IMR-90 (cell line): Measurements from ENCODE around the gene IDI2. TPM values are rescaled to one million over a fixed set of nuclear protein-coding genes. Genes with fewer than 3 reads are reported as not detected.

Source experiments
- ATAC-seq: fragments of 200-7000 bp; cut with Tn5 transposase; 2 replicates; pipeline ENCODE4 v1.9.1; 2020; ENCODE audit warnings: low read depth, mild to moderate bottlenecking, moderate library complexity
- BruUV-seq: library from RNA; stranded (reverse); fragments of 400-500 nt; replicated peaks from 2 replicates; lab custom pipeline; 2021; lab: Mats Ljungman, UMichigan
- CTCF ChIA-PET: fragments of 300-600 bp; formaldehyde crosslinking; extraction: SDS; loops from one replicate; lab custom pipeline; 2021; ENCODE audit warnings: antibody characterized with exemption; lab: Yijun Ruan, JAX
- POLR2A ChIA-PET: fragments of 300-600 bp; sonication (Branson Sonifier 250); formaldehyde crosslinking; loops from one replicate; lab custom pipeline; 2022; ENCODE audit warnings: antibody characterized with exemption; ENCODE audit not compliant: unreplicated experiment; lab: Charles Lee
- DNase-seq: peaks from one replicate; pipeline ENCODE4 v3.0.0; 2013
- H2AFZ ChIP-seq: replicated peaks from 2 replicates; pipeline ENCODE3; 2013; ENCODE audit warnings: low read length, mild to moderate bottlenecking; ENCODE audit not compliant: poor library complexity
- H2AK5ac ChIP-seq: 2 replicates; pipeline ENCODE4 v1.6.1; 2013; ENCODE audit warnings: low read depth, low read length, inconsistent platforms
- H2AK9ac ChIP-seq: replicated peaks from 2 replicates; pipeline ENCODE3; 2013; ENCODE audit warnings: mild to moderate bottlenecking, low read depth, low read length, moderate library complexity; ENCODE audit not compliant: poor library complexity
- H2BK120ac ChIP-seq: 2 replicates; pipeline ENCODE4 v1.6.1; 2013; ENCODE audit warnings: low read depth, low read length, inconsistent platforms
- H2BK15ac ChIP-seq: 3 replicates; pipeline ENCODE4 v1.6.1; 2013; ENCODE audit warnings: low read depth, low read length, inconsistent platforms
- H2BK20ac ChIP-seq: 2 replicates; pipeline ENCODE4 v1.6.1; 2013; ENCODE audit warnings: low read depth, mild to moderate bottlenecking, inconsistent platforms, low read length, moderate library complexity
- H2BK5ac ChIP-seq: 2 replicates; pipeline ENCODE4 v1.6.1; 2013; ENCODE audit warnings: mild to moderate bottlenecking, low read depth, low read length, inconsistent platforms; ENCODE audit not compliant: poor library complexity, severe bottlenecking
- H3K14ac ChIP-seq: replicated peaks from 2 replicates; pipeline ENCODE4 v1.6.1; 2013; ENCODE audit warnings: low read depth, low read length, inconsistent platforms
- H3K18ac ChIP-seq: 2 replicates; pipeline ENCODE4 v1.6.1; 2013; ENCODE audit warnings: low read depth, low read length, control low read depth
- H3K23ac ChIP-seq: 2 replicates; pipeline ENCODE4 v1.6.1; 2013; ENCODE audit warnings: low read depth, low read length, inconsistent platforms
- H3K27ac ChIP-seq: 2 replicates; pipeline ENCODE4 v1.5.1; 2013; ENCODE audit warnings: mild to moderate bottlenecking, control low read depth, low read length; ENCODE audit not compliant: insufficient read depth
- H3K27me3 ChIP-seq: 2 replicates; pipeline ENCODE4 v1.6.1; 2013; ENCODE audit warnings: low read length; ENCODE audit not compliant: control insufficient read depth, insufficient read depth
- H3K36me3 ChIP-seq: 2 replicates; pipeline ENCODE4 v1.6.1; 2013; ENCODE audit warnings: low read length, mixed read lengths; ENCODE audit not compliant: control insufficient read depth, insufficient read depth
- H3K4ac ChIP-seq: 2 replicates; pipeline ENCODE4 v1.6.1; 2013; ENCODE audit warnings: low read depth, low read length, inconsistent platforms
- H3K4me1 ChIP-seq: 2 replicates; pipeline ENCODE4 v1.6.1; 2013; ENCODE audit warnings: low read length, mixed read lengths; ENCODE audit not compliant: control insufficient read depth, insufficient read depth
- H3K4me2 ChIP-seq: 2 replicates; pipeline ENCODE4 v1.6.1; 2013; ENCODE audit warnings: low read depth, mild to moderate bottlenecking, control low read depth, low read length, moderate library complexity
- H3K4me3 ChIP-seq: 2 replicates; pipeline ENCODE4 v1.5.1; 2013; ENCODE audit warnings: low read depth, mild to moderate bottlenecking, control low read depth, low read length, moderate library complexity; ENCODE audit not compliant: insufficient read depth
- H3K56ac ChIP-seq: 2 replicates; pipeline ENCODE4 v1.6.1; 2013; ENCODE audit warnings: low read length, inconsistent platforms; ENCODE audit not compliant: insufficient read depth; ENCODE audit errors: extremely low read depth
- H3K79me1 ChIP-seq, 2 experiments: 2 replicates each; pipeline ENCODE4 v1.6.1; 2013; ENCODE audit warnings: low read length in 2 of 2, inconsistent platforms in 1 of 2, low read depth in 1 of 2
- H3K9ac ChIP-seq: 2 replicates; pipeline ENCODE4 v1.6.1; 2013; ENCODE audit warnings: low read depth, low read length, control low read depth
- H3K9me1 ChIP-seq: 2 replicates; pipeline ENCODE4 v1.6.1; 2013; ENCODE audit warnings: low read length, inconsistent platforms; ENCODE audit not compliant: insufficient read depth
- H3K9me3 ChIP-seq: 2 replicates; pipeline ENCODE4 v1.6.1; 2013; ENCODE audit warnings: low read length; ENCODE audit not compliant: control insufficient read depth, insufficient read depth
- H4K20me1 ChIP-seq: 2 replicates; pipeline ENCODE4 v1.6.1; 2013; ENCODE audit warnings: low read length, inconsistent platforms; ENCODE audit not compliant: insufficient read depth
- H4K5ac ChIP-seq: 2 replicates; pipeline ENCODE4 v1.6.1; 2013; ENCODE audit warnings: mild to moderate bottlenecking, low read depth, low read length, control low read depth
- H4K8ac ChIP-seq, 2 experiments: 2 replicates each; pipeline ENCODE4 v1.6.1; 2013; ENCODE audit warnings: low read depth in 2 of 2, low read length in 2 of 2, control low read depth in 1 of 2, inconsistent platforms in 1 of 2
- H4K91ac ChIP-seq: 2 replicates; pipeline ENCODE4 v1.6.1; 2013; ENCODE audit warnings: low read depth, low read length, inconsistent platforms; ENCODE audit not compliant: insufficient read depth
- BHLHE40 ChIP-seq: fragments of 150-350 bp; IDR thresholded peaks from 2 replicates; pipeline ENCODE4 v1.6.1; 2016; ENCODE audit warnings: mild to moderate bottlenecking, low read depth, low read length
- CHD1 ChIP-seq: IDR thresholded peaks from 2 replicates; pipeline ENCODE4 v1.6.1; 2012; ENCODE audit warnings: low read depth, low read length, improper control_type of control experiment
- MAFK ChIP-seq: IDR thresholded peaks from 2 replicates; pipeline ENCODE4 v1.6.1; 2012; ENCODE audit warnings: low read depth, low read length, improper control_type of control experiment
- MAZ ChIP-seq: IDR thresholded peaks from 2 replicates; pipeline ENCODE4 v1.6.1; 2012; ENCODE audit warnings: low read depth, mild to moderate bottlenecking, low read length, improper control_type of control experiment, moderate library complexity, borderline replicate concordance
- POLR2A ChIP-seq: IDR thresholded peaks from 2 replicates; pipeline ENCODE4 v1.6.1; 2012; ENCODE audit warnings: mild to moderate bottlenecking, low read depth, low read length
- RFX5 ChIP-seq: IDR thresholded peaks from 2 replicates; pipeline ENCODE4 v1.8.0; 2012; ENCODE audit warnings: low read depth, mild to moderate bottlenecking, low read length, moderate library complexity
- SMC3 ChIP-seq: fragments of 150-350 bp; IDR thresholded peaks from 2 replicates; pipeline ENCODE4 v1.6.1; 2016; ENCODE audit warnings: low read depth, mild to moderate bottlenecking, antibody characterized with exemption, low read length, moderate library complexity
- WGBS, 2 experiments: methylation state at CpG; one replicate each; pipeline versions ENCODE4 v1.1.5 to v1.1.7; 2013; ENCODE audit warnings: missing lambda C conversion rate in 2 of 2; ENCODE audit not compliant: insufficient read length in 1 of 2; ENCODE audit errors: extremely low coverage in 2 of 2; 5-methylcytosine and 5-hydroxymethylcytosine counted together
- dilution Hi-C: fragments of 300-500 bp; cut with HindIII; formaldehyde crosslinking; loops from one replicate; pipeline ENCODE4 v1.14.3; 2018; ENCODE audit warnings: low sequenced_read_pairs; ENCODE audit not compliant: unreplicated experiment
- in situ Hi-C: fragments of 300-500 bp; cut with MboI; formaldehyde crosslinking; loops from 3 replicates; pipeline ENCODE4 v1.14.3; 2019; ENCODE audit warnings: low sequenced_read_pairs, inconsistent platforms, mixed read lengths
- intact Hi-C: fragments of 100-400 bp; cut with micrococcal nuclease; formaldehyde crosslinking; loops from 2 replicates; pipeline ENCODE4 v1.10.0; 2022
- polyA plus RNA-seq, 3 experiments: library from polyadenylated mRNA; depleted of rRNA; stranded (reverse); fragments of >200 nt; gene quantifications; 2 replicates each; pipeline ENCODE4 v1.2.3, GENCODE V29; 2012; ENCODE audit warnings: low replicate concordance in 1 of 3
- total RNA-seq: library from RNA; depleted of rRNA; stranded (reverse); fragments of >200 nt; gene quantifications from 2 replicates; pipeline ENCODE4 v1.2.3, GENCODE V29; 2012
- TF ChIP-seq, protein P1 (sequence below): fragments of 150-350 bp; IDR thresholded peaks from 2 replicates; pipeline ENCODE4 v1.6.1; 2017; ENCODE audit warnings: mild to moderate bottlenecking, antibody characterized with exemption, low read length, low read depth

Gene IDI2
- total and polyA plus RNA-seq, 2 of the 4 experiments (the other 2 are of a cell fraction) = not detected

DNA sequence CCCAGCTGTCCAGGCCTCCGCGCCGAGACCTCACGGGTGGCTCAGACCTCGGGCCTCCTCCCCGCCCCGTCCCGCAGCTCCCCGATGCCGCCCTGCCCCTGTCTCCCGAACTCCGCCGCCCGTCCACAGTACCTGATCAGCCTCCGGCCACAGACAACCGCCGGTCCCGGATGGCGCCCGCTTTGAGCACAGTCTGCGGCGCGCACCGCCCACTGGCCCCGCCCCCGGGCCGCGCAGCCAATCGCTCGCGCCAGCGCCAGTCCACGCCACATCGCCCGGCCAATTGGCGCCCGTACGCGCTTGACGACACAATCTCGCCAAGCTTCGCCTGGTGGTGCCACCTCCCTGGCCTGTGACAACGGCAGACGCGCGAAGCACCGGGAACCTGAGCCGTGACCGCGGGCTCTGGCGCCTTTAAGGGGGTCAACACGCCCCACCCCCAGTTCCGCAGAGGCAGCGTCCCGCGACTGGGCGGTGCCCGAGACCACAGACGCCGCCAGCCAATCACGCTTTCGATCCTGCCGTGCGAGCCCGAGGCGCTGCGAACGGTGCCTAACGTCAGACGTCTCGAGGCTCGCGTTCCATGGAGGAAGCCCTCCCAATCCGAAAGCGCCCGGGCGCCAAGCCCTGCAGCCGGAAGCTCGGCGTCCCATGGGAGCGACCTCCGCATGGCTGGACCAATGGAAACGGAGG lies 23.2 kb upstream of the IDI2 start, which contains the start of gene IDI1:
IDI1 (minus strand) TSS at position 388 of the 693 bp plus-strand sequence; CDS start at position 272, 116 bp downstream.
- dilution Hi-C loops (no loop called here), intact Hi-C loops (no loop called here), in situ Hi-C loops (no loop called here)
- Histone ChIP-seq H3K27me3 (no peaks in the 10 kb centered on the region), H3K27ac (peak within 1 kb of the TSS; percentile 68), H2AFZ (peak within 1 kb of the TSS; percentile 99), H3K4me1 (peaks cover 5% of the 10 kb centered on the region), H3K79me1 (peaks cover 25 to 71% of the 10 kb centered on the region in 2 experiments), H4K91ac (peak within 1 kb of the TSS; percentile 93), H4K20me1 (peaks cover 29% of the 10 kb centered on the region), H2BK120ac (peak within 1 kb of the TSS; percentile 18; the same call in 1 of the 2 replicates), H3K23ac (peak within 1 kb of the TSS; percentile 99), H4K8ac (peak within 1 kb of the TSS; percentile 26 to 92), H3K9me1 (peaks cover 5% of the 10 kb centered on the region; the same call in 1 of the 2 replicates), H3K4ac (peak within 1 kb of the TSS; percentile 93), H3K36me3 (peaks cover 2% of the 10 kb centered on the region), H2BK5ac (peak within 1 kb of the TSS; percentile 93), H3K18ac (peak within 1 kb of the TSS; percentile 0; the same call in 1 of the 2 replicates), H2AK9ac (peak within 1 kb of the TSS; percentile 100), H3K4me2 (peak within 1 kb of the TSS; percentile 95), H3K56ac (peak within 1 kb of the TSS; percentile 58), H3K4me3 (peak within 1 kb of the TSS; percentile 50), H3K14ac (peak within 1 kb of the TSS; percentile 88), H2AK5ac (peak within 1 kb of the TSS; percentile 70), H2BK15ac (peak within 1 kb of the TSS; percentile 12; the same call in 1 of the 3 replicates), H3K9ac (peak within 1 kb of the TSS; percentile 65), H3K9me3 (no peaks in the 10 kb centered on the region), H2BK20ac (no peak within 1 kb of the TSS), H4K5ac (peak within 1 kb of the TSS; percentile 1)
- no peak; the same call in 1 of the 2 replicates for TF ChIP-seq CHD1
- TF ChIP-seq SMC3 = no peak
- peak; percentile 16; the same call in 1 of the 2 replicates for TF ChIP-seq MAZ
- TF ChIP-seq POLR2A = peak; percentile 99
- TF ChIP-seq, protein P1, sequence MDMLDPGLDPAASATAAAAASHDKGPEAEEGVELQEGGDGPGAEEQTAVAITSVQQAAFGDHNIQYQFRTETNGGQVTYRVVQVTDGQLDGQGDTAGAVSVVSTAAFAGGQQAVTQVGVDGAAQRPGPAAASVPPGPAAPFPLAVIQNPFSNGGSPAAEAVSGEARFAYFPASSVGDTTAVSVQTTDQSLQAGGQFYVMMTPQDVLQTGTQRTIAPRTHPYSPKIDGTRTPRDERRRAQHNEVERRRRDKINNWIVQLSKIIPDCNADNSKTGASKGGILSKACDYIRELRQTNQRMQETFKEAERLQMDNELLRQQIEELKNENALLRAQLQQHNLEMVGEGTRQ = peak; percentile 45
- peak; percentile 42; the same call in 1 of the 2 replicates for TF ChIP-seq BHLHE40
- TF ChIP-seq MAFK = no peak
- peak; percentile 71; the same call in 1 of the 2 replicates for TF ChIP-seq RFX5
- ATAC-seq (peak; percentile 90), DNase-seq (peak; percentile 98)
- BruUV-seq = no TSS peak
- ChIA-PET POLR2A (interaction anchor here (0.5 kb wide), 1 partner anchor 116 kb away, joined by 3 read pairs; no protein-coding TSS in a partner anchor), CTCF (no interaction called here)
- 0% methylated on average over 45 of the region's 83 CpGs; no CpG with 5 or more reads in 1 of the 2 experiments for WGBS, 2 experiments
